HG02759 (cell line): ENCODE results near the gene ITGB3.
"Not testable (repeated sequence)": the region's sequence is repeated elsewhere in the genome, so short reads cannot be mapped to it uniquely, and the experiment has no call there.

ENCODE experiments used
- ATAC-seq: cut with Tn5 transposase; IDR thresholded peaks from one replicate; pipeline ENCODE4 v1.9.1; 2021; ENCODE audit warnings: mild to moderate bottlenecking, moderate library complexity; ENCODE audit not compliant: unreplicated experiment

The ITGB3 gene

DNA sequence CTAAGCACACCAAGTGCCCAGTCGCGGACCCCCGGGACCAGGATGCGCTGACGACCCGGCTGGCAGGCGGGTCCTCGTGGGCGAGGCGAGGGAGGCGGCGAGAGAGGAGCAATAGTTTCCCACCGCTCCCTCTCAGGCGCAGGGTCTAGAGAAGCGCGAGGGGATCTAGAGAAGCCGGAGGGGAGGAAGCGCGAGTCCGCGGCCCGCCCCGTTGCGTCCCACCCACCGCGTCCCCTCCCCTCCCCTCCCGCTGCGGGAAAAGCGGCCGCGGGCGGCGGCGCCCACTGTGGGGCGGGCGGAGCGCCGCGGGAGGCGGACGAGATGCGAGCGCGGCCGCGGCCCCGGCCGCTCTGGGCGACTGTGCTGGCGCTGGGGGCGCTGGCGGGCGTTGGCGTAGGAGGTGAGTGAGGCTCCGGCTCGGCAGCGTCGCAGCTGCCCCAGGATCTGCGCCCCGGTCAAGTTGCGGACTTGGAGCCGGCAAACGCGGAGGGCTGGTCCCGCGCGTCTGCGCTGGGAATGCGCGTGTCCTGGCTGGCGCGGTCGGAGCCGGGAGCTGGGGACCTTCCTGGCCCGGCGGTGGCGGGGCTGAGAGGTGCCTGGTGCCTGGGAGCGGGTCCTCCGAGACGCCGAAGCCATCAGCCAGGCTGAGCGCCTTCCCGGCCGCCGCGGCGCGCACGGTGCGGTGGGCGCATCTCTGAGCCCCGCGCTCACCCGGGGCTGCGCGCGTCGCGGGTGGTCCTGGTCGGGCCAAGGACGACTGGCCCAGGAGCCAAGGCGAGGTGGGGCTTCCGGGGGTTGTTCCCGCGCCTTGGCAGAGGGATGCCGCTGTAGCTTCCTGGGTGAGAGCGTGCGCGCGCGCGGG, at the start of gene ITGB3:
Gene ITGB3 (plus strand): TSS at position 287 of the 862 bp plus-strand sequence. CDS start 35 bp downstream, at position 322.
- peak; percentile 87 for ATAC-seq

- ATAC-seq: no peak
These were observed 49.5 kb upstream of the ITGB3 start for GRCh38 chr17:47203984-47204721.

GRCh38 chr17:47204722-47205418, 48.8 kb upstream of the ITGB3 start:
- peak; percentile 56 for ATAC-seq

GRCh38 chr17:47205419-47205963, 48.1 kb upstream of the ITGB3 start:
- ATAC-seq: peak; percentile 67

DNA sequence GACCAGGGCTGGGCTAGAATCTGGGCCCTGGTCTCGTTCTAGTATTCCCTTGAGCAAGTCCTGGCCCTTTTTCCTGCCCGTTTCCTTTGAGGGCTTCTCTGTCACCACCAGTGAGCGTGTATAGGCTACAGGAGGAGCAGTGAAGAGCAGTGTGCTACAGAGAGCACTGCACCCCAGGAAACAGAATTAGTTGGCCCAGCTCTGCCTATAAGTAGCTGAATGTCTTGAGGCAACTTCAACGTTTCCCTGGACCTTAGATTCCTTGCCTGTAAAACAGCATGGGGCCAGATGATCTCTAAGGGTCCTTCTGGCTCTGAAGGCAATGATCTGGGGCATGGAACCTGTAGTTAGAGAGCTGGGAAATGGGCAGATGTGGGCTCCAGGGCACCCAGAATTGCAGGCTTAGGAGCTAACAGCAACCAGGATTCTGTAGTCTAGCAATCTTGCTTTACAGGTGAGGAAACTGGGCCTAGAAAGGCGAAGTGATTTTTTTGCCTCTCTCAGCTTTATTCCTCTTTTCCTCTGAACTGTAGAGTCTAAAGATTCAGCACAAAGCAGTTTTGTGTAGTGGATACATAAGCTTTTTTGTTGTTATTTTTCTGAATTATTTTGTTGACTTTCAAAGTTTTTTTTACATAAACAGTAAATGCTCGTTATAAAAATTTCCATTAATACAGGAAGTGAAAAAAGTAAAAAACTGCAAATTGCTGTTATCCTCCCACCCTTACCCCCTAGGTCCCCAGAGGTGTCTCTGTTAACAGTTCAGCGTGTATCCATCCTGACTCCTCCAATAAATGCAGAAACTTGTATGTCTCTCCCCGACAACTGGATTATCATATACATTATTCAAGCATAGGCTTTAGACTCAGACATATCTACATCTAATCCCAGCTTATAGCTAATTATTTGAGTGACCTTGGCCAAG, 46.2 kb upstream of the ITGB3 start:
- no peak for ATAC-seq

- ATAC-seq: no peak
These were observed 44.7 kb upstream of the ITGB3 start, which contains the start of gene MYL4 for GRCh38 chr17:47208744-47209488. TSS of gene MYL4 (plus strand) at chr17:47209348. CDS start at chr17:47209423, 75 bp downstream.

DNA sequence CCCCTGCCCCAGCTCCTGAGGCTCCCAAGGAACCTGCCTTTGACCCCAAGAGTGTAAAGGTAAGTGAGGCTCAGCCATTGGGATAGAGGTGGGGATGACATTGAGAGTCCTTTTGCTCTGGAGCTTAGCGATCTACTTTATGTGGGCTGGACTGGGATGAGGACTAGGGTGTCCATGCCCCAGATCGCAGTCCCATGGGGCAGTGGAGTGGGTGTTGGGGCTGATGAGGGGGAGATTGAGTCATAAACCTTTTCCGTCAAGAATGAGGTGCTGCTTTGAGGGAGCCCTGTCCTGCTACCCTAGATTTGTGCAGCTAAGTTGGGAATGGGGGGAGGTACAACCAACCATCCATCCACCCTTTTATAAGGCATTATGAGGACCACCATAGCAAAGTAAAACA, 44.1 kb upstream of the ITGB3 start:
- no peak for ATAC-seq

GRCh38 chr17:47210105-47210504, 43.5 kb upstream of the ITGB3 start:
- ATAC-seq: no peak

GRCh38 chr17:47210779-47211178, 42.8 kb upstream of the ITGB3 start:
- ATAC-seq: no peak

GRCh38 chr17:47212458-47212857, 41.2 kb upstream of the ITGB3 start:
- ATAC-seq: no peak

GRCh38 chr17:47213540-47213939, 40.1 kb upstream of the ITGB3 start:
- no peak for ATAC-seq

DNA sequence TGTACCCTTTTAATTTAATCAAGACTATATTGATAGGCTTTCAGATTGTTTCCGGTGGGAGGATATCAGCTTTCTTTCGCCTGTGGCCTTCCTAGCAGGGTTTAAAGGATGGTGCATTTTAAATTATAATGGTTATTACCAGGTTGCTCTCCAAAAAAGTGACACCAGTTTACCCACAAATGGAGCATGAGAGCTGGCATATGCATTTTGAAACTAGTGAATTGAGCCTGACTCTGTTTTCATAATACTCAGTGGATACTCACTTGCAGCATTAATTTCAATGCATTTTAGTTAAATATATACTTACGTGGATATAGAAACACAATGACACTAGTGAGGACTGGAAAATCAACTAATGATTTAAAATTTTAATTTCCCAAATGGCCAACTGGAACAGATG, 38.7 kb upstream of the ITGB3 start:
- ATAC-seq: no peak

DNA sequence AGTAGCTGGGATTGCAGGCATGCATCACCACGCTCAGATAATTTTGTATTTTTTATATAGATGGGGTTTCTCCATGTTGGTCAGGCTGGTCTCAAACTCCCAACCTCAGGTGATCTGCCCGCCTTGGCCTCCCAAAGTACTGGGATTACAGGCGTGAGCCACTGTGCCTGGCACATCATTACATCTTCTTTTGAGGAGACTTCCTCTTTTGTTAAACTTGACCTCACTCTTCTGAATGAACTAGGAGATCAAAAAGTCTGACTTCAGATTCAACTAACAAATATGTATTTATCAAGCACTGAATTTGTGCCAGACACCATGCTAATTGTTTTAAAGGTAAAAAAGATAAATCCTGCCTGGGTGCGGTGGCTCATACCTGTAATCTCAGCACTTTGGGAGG, 36.8 kb upstream of the ITGB3 start:
- not testable (repeated sequence) for ATAC-seq

DNA sequence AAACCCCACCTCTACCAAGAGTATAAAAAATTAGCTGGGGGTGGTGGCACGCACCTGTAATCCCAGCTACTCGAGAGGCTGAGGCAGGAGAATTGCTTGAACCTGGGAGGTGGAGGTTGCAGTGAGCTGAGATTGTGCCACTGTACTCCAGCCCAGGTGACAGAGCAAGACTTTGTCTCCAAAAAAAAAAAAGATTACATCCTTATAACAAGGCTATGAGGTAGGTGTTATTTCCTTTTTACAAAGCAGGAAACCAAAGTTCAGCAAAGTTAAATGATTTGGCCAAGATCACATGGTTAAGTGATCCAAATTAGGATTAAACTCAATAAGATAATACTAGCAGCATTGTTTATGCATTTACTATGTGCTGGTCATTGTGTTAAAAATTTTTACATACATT, 36.3 kb upstream of the ITGB3 start:
- not testable (repeated sequence) for ATAC-seq

DNA sequence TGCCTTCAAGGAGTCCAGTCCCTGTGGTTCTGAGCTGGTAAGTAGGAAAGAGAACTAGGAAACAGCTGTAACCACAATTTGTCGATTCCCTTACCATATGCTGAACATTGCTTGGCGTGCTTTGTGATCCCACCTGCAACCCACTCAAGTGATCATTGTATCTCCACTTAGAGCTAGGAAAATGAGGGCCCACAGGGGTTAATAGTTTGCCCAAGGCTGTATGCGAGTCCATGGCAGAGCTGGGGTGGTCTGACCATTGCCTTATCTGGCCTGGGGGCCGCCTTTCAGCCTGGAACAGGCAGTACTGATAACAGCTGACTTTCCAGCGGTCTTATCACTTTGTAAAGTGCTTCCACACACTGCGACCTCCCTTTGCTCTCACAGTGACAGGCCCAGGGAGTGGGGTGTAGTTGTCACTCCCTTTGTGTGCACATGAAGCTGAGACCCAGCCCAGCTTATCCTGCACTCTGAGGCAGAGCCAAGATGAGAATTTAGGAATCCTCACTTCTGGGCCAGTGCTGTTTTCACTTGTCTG, 34.7 kb upstream of the ITGB3 start:
- no peak for ATAC-seq

GRCh38 chr17:47219621-47220475, 33.8 kb upstream of the ITGB3 start:
- ATAC-seq: no peak

GRCh38 chr17:47220531-47220999, 33.1 kb upstream of the ITGB3 start:
- no peak for ATAC-seq

- no peak for ATAC-seq
These were observed 32.5 kb upstream of the ITGB3 start for GRCh38 chr17:47221154-47221553.
